Ovary (tissue), 3 donors: ENCODE data around the gene IQGAP2.

ENCODE experiments used
- POLR2A ChIP-seq: fragments of 450-650 bp; IDR thresholded peaks from one replicate; pipeline ENCODE4 v1.6.1; 2017; ENCODE audit warnings: antibody characterized with exemption, mild to moderate bottlenecking, moderate library complexity
- TF ChIP-seq, protein P1 (sequence below), 3 donors: fragments of 450-650 bp in 2 of 3; fragments of 200-600 bp in 1 of 3; IDR thresholded peaks; one replicate each; pipeline versions ENCODE4 v1.5.1 to v1.8.0; 2016 to 2022; ENCODE audit warnings: antibody characterized with exemption in 3 of 3, mild to moderate bottlenecking in 1 of 3
- donor health status: DM: no; HTN: no; CAD: no.

DNA sequence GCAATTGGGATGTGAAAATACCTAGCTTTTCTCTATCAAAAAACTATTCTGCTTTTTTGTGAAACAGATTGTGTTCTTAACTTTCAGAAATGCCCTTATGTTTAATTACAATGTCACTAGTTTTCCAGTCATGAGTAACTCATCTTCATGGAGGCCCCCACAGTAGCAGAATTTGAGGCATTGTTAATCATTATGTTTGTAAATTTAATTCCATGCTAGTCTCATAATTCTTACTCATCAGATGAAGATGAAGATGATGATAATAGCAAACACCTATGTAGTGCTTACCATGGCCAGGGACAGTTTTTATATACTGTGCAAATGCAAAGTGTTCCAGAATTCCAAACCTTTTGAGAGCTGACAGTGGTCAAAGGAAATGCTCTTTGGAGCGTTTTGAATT is 285.1 kb downstream of the IQGAP2 start:
- TF ChIP-seq, protein P1, sequence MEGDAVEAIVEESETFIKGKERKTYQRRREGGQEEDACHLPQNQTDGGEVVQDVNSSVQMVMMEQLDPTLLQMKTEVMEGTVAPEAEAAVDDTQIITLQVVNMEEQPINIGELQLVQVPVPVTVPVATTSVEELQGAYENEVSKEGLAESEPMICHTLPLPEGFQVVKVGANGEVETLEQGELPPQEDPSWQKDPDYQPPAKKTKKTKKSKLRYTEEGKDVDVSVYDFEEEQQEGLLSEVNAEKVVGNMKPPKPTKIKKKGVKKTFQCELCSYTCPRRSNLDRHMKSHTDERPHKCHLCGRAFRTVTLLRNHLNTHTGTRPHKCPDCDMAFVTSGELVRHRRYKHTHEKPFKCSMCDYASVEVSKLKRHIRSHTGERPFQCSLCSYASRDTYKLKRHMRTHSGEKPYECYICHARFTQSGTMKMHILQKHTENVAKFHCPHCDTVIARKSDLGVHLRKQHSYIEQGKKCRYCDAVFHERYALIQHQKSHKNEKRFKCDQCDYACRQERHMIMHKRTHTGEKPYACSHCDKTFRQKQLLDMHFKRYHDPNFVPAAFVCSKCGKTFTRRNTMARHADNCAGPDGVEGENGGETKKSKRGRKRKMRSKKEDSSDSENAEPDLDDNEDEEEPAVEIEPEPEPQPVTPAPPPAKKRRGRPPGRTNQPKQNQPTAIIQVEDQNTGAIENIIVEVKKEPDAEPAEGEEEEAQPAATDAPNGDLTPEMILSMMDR (IDR thresholded peaks at IDR 0.05) = no peak
- no peak for TF ChIP-seq POLR2A
